ENCODE results near the gene CCDC57.
"Not testable (repeated sequence)": the region's sequence is repeated elsewhere in the genome, so short reads cannot be mapped to it uniquely, and the experiment has no call there.

CCDC57 gene

DNA sequence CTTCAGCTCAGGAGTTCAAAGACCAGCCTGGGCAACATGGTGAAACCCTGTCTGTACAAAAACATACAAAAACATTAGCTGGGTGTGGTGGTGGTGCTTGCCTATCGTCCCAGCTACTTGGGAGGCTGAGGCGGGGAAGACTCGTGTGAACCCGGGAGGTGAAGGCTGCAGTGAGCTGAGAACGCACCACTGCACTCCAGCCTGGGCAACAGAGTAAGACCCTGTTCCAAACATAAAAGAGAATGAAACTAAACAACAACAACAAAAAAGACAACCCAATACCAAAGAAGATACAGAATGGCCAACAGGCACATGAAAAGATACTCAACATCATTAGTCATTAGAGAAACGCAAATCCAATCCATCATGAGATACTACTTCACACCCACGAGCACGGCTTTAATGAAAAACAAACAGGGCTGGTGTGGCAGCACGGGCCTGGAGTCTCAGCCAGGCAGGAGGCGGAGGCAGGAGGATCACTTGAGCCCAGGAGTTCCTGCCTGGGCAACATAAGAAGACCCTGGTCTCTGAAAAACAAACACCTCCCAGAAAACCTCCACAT, 8.8 kb upstream of the CCDC57 start:
- DNase-seq = no peak

DNA sequence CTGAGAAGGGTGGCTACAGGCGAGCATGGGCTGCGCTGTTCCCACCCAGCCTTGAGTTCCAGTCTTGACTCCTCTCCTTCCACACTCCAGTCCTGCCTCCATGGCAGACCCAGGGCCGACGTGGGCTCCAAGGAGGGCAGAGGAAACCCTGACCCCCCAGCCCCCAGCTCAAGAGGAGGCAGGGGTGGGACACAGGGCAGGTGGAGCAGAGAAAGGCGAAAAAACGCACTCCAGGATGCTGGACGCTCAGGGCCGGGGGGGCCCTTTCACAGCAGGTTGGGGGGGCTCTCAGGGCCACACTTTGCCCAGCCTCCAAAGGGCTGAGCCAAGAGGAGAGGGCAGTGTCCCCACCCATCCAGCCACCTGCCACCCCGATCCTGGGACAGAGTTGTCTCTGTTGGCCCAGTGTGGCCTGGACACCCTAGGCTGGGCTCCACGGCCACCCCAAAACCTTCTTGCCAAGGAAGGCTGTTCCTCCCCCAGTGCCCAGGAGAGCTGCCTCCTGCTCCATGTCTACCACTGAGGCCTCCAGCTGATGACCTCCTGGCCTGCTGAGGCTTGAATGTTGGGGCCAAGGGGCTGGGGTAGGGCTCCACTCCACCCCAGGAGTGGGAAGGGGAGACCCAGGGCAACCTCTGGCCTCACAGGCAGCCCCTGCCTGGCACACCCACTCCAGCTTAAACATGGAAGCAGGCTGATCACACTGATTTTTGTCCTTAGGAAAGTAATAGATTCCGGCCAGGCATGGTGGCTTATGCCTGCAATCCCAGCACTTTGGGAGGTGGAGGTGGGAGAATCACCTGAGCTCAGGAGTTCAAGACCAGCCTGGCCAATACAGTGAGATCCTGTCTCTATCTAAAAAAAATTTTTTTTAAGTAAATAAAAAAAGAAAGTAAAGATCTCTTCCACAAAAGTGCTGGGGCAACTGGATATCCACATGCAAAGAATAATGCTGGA, 7.4 kb upstream of the CCDC57 start:
- no peak for DNase-seq

DNA sequence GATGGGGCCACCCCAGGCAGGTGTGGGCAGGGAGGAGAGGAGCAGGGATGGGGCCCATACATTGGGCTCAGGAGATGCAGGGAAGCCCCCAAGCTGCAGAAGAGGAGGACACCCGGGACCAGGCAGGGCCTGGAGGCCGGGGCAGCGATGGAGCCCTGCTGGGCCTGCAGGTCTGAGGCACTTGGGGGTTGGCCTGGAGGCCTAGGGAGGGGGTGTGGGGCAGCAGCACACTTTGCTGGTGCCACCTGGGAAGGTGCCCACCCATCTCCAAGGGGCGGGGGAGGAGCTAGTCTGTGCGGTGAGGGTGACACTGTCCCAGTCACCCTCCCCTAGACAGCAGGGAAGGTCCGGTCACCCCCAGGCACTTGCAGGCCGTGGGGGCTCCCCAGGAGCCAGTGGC, 6.4 kb upstream of the CCDC57 start:
- DNase-seq = no peak

DNA sequence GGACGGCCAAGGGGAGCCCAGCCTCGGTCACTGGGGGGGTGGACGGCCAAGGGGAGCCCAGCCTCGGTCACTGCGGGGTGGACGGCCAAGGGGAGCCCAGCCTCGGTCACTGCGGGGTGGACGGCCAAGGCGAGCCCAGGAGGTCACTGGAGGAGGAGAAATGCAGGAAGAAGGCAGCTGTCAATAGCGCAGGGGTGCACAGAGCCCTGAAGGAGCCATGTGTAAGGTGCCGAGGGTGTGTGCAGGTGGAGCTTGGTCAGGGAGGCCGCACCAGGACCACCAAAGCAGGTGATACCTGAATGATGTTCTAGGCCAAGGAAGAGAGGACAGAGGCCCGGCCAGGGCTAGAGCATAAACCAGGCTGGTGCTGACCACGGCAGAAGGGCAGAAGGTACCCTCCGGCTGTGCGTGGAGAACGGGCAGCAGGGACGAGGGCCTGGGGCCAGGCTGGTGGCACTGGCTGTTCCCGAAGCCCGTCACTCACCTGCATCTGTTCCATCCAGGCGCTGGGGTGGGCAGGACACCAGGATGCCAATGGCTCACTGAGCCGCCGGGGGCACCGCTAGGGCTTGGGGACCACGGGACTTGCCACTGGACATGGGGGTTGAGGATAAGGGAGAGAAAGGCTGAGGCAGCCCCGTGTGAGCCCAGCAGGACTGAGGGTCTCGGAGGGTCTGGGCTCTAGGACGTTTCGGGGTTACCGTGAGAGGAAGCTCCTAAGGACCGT, 5.9 kb upstream of the CCDC57 start:
- no peak for DNase-seq

DNA sequence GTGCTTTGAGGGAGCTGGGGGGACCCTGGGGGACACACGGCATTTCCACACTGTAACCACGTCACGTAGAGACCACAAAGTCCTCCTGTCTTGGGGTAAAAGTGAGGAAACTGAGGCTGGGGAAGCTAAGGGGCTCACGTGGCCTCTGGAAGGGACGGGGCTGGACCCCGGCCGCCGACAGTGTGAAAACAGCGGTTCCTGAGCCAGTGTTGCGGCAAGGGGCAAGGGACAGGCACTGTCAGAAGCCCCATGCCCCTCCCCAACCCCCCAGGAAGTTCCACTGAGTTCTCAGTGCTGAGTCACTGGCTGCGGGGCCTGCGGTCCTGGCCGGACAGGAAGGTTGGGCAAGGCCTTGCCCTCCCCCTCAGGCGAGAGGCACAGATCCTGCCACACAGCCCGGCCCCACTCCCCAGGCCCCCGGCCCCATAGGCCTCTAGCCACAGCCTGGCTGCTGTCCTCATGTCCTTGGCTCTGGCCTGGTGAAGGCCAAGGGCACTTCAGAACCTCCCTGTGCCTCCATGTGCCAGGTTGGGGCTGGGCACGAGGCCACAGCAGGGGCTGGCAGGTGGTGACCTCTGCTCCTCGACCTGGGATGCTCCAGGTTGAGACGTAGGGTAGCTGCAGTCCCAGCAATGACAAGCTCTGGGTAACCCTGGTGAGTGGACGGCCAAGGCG, 5.0 kb upstream of the CCDC57 start:
- DNase-seq = peak; percentile 55

DNA sequence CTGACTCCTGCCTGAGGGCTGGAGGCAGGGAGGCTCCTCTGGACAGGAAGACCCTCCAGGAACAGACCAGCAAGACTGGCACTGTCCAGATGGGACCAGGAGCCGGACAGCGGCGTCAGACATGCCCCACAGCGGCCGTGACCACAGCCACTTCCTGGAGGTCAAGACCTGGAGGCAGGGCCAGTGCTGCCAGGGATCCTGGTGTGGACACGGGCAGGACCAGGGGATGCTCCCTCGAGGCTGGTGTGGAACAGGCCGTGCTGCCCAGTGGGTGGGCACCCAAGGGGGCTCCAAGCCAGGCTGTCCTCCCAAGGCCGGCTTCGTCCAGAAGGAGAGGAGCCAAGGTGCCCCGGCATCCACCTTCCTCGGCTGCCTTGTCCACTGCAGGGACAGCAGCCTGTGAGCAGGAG, 4.5 kb upstream of the CCDC57 start:
- DNase-seq = no peak

DNA sequence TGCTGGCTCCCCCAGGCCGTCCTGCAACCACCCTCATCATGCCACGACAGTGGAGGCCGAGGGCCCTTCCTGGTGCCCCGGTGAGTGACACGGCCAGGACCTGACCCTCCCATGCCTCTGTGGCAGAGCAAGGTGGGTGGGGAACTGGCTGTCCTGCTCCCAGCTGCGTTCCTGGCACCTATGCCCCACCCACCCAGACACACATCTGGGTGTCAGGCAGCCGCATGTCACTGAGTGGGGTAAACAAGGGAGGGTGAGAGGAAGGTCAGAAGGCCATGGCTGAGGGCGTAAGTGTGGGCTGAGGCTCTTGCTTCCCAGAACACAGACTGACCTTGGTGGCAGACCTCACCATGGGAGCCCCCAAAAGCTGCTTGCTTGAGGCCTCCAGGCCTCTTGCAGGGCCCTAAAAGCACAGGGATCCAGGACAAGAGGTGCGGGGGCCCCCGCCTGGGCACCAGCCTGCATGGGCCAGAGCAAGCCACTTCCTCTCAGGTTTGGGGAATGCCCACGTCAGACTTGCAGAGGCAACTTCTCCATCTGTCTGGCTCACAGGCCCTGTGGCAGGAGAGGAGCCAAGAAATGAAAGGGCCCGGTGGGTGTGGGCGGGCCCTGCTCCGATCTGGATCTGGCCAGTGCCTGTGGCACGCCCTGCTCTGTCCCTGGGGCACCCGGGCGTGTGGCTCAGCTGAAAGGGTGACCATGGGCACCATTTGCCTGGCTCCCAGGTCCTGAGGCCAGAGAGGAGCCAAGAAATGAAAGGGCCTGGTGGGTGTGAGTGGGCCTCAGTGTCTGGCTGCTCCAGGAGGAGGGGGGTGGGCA, 3.9 kb upstream of the CCDC57 start:
- peak; percentile 24 for DNase-seq

DNA sequence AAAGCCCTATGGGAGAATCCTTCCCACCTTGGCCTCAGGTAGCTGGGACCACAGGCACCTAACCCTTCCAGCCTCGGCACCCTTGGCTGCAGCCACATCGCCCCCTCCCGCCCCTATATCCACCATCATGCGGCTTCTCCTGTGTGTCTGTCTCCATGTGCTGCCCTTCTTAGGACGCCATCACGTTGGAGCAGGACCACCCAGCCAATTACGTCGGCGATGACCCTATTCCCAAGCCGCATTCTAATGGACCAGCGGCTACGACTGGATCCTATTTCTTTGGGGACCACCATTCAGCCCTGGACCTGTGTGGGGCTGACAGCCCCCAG, 3.3 kb upstream of the CCDC57 start:
- DNase-seq = no peak

DNA sequence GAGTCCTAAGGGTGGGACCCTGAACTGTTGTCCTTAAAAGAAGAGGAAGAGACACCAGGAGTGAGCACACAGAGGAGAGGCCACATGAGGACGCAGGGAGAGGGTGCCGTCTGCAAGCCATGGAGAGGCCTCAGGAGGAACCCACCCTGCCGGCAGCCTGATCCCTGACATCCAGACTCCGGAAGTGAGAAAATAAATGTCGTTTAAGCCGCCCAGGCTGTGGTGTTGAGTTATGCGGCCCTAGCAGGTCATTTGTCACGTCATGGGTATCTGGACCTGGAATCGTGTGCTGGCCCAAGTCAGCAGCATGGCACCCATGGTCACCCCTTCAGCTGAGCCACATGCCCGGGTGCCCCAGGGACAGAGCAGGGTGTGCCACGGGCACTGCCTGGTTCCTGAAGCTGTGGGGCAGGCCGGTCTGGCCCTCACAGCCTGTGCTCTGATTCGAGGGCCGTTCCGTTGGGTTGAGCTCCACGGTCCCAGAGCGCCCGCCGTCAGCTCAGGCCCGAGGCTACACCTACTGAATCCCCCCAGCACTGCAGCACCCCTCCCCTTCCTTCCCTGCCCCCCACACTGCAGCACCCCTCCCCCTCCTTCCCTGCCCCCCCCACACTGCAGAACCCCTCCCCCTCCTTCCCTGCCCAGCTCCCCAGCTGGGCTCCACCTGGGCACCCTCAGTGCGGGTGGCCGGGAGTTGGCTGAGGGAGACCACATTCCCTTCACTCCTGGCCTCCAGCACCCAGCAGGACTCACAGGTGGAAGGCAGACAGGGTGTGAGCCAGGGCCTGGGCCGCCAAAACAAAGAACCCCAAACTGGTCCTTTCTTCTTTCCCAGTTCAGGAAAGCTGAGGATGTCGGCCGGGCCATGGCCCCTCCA, 2.7 kb upstream of the CCDC57 start:
- peak; percentile 38 for DNase-seq

DNA sequence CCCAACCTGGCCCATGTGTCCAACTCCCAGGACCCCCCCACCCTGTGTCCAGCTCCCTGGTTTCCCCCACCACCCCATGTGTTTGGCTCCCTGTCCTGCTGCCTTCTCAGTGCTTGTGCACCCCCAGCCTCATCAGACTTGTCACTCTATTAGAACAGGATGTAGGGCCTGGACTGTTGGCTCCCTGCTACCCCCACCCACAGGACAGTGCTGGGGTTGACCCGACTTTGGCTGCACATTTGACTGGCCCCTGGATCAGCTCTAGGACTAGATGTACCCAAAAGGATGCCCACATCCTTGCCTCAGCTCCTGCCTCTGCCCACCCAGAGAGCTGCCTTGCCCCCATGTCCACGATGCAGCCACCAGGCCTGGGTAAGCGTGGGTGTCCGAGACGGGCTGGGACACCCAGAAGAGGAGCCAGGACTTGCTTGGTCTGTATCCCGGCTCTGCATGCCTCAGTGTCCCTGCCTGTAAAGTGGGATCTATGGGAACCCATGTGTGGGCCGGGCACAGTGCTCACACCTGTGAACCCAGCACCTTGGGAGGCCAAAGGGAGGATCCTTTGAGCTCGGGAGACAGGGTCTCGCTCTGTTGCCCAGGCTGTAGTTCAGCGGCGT, 1.5 kb upstream of the CCDC57 start:
- peak; percentile 26 for DNase-seq

DNA sequence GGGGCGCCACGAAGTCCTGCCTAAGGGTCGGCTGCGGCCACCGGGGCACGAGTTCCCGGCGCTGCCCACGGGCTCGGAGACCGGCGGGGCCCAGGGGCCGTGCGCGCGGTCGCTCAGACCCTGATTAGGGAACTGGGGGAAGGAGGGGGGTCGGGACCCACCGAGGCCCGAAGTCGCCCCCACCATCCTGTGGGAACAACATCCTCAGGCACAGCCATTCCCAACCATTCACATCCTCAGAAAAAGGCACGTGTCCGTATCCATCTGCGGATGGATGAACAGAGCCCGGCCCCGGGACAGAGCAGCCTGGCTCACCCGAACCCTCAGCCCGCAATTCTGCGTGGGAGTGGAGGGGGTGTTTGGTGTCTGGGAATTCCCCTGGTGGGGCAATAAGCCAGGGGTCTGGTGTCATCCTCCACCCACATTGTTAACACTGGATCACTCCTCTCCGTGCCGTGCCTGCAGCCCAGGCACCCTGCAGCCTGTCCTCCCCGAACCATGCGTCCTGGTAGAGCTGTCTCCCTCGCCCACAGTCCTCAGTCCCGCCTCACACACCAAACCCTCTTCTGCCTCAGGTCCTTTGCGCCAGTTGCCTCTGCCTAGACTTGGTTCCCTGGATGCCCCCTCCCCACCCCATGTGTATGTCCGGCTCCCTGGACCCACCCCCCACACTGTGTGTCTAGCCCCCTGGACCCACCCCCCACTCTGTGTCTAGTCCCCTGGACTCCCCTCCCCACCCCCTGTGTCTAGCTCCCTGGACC, 789 bp upstream of the CCDC57 start:
- peak; percentile 75 for DNase-seq

DNA sequence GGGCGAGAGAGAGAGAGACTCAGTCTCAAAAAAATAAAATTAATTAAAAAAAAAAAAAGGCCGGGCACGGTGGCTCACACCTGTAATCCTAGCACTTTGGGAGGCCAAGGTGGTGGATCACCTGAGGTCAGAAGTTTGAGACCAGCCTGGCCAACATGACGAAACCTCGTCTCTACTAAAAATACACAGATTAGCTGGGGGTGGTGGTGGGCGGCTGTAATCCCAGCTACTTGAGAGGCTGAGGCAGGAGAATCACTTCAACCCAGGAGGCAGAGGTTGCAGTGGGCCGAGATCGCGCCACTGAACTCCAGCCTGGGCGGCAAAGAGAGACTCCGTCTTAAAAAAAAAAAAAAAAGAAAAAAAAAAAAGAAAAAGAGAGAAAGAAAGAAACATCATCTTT, 2.0 kb downstream of the CCDC57 start:
- DNase-seq = not testable (repeated sequence)

DNA sequence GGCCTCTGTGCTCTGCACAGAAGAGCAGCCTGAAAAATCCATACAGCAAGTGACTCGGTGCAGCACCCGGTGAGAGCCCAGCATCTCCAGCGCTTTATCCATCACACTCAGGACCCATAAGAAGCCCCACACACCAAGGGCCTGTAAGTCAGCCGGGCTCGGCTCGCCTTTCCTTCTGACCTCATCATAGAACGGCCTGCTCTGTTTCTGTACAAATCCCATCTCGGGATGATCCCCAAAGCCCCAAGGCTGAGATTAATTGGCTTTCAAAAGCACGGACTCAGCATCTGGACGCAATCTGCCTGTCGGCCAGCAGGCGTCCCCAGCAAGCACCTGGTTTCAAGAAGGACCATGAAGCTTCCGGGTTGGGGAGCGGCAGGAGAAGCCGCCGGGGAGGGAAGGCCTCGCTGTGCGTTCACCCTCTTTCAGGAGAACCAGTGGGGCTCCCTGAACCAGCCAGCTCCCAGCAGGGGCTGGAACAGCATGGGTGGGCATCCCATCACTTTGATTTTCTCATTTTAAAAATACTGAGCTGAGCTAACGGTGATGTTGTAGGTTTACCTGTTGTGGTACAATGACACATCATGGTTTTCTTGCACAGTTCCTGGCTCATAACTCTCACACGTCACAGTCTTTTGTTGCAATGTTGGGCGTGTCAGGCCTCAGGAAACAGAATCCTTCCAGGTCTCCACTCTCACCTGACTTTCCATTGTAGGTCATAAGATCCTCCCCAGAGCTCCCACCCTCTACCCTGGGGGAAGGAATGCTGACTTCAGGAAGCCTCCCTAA, 6.7 kb downstream of the CCDC57 start:
- DNase-seq = no peak

DNA sequence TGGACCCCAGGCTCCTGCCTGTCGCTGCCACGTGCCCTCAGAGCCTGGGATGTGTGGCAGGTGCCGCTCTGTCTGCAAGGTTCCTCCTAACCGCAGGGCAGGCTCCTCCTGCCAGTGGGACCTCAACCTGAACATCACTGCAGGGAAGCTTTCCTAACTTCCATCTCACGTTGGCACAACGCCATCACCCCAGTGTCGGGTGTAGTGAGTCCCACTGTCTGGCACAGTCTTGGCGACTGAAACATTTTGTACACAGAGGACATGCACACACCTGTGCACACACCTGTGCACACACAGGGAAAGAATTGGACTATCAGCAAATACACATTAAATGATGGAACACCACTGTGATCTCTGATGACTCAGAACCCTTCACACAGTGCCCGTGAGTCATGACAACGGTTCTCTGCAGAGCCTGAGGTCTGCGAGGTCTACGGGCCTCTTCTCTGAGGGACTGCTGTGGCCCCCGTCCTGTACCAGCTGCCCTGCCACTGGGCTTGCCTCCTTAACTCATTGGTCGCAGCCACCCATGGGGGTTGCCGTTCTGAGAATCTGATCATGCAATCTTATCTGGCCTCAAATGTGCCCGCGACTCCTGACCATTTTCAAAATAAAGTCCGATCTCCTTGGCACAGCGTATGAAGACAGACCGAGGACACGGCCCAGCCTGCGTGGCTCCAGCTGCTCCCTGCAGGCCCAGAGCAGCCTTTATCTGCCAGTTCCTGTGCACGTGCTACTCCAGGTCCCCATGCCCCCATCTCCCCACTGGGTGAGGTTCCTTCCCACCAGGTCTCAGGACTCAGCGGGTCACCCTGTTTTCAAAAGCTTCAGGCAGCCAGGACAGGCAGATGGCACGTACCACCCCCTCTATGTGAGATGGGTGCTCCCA, 7.6 kb downstream of the CCDC57 start:
- DNase-seq = no peak

DNA sequence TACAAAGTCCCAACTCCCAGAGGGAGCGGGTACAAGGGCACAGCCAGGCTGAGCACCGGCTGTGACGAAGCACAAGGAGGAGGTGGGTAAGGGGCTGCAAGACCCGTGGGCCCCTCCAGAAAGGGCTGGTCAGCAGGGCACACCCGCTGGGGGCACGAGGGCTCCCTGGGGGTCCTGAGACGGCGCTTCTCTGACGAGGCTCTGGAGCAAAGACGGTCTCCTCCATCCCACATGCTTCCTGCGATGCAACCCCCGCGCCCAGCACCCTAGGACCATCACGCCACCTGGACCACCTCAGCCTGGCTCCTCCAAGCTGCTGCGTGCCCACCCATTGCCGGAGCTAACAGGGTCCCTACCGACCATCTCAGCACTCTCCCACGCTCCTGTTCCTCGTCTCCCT, 8.7 kb downstream of the CCDC57 start:
- no peak for DNase-seq

DNA sequence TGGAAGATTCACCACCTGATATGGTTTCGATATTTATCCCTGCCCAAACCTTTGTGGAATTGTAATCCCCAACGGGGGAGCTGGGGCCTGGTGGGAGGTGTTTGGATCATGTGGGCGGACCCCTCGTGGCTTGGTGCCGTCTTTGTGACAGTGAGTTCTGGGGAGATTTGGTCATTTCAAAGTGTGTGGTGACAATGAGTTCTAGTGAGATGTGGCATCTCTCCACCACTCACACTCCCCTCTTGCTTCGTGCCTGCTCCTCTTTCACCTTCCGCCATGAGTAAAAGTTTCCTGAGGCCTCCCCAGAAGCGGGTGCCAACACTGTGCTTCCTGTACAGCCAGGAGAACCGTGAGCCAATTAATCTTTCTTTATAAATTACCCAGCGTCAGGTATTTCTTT, 9.7 kb downstream of the CCDC57 start:
- no peak for DNase-seq

DNA sequence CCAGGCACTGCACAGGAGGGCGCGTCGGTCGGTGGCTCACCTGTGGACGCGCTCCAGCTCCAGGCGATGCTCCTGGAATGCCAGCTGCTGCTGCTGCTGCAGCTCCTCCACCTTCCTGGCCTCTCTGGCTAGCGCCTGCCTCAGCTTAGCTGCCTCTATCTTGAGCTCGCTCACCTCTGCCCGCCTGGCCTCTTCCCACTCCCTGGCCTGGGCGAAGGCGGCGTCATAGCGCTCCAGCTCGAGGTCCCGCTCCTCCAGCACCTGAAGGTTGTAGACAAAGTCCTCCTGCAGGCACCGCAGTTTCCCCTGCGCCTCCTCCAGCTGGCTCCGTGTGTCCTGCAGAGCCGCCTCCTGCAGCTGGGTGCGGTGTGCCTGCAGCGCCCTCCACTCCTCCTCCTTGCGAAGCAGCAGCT, 11.1 kb downstream of the CCDC57 start:
- DNase-seq = no peak
